Measurements from ENCODE around the gene DEDD.

Gene DEDD

DNA sequence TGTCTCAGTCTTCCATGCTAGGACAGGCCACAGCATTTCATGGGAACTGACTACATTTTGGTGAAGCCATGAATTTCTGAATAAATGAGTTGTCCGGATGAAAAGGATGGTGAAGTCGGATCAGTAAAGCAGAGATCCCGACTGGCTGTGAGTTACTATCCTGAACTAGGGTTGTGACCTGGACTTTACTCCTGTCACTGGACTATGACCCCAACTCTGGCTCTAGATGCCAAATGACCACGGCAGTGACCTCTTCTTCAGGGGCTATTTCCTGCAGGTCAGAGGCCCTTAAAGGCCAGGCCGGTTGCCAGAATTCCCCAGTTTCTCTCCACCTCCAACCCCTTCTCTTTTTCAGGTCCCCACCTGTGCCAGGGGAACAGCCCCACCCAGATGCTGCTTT, 41.4 kb downstream of the DEDD start:
- peaks cover 8% of the 10 kb centered on the region for H3K4me1 ChIP-seq (ENCODE audit: control insufficient read depth, insufficient read depth, low read length)
- no peak overlapping the region for H3K27ac ChIP-seq (ENCODE audit: low read depth, low read length)
- H3K4me3 ChIP-seq (ENCODE audit: low read depth, low read length) = no peak overlapping the region

DNA sequence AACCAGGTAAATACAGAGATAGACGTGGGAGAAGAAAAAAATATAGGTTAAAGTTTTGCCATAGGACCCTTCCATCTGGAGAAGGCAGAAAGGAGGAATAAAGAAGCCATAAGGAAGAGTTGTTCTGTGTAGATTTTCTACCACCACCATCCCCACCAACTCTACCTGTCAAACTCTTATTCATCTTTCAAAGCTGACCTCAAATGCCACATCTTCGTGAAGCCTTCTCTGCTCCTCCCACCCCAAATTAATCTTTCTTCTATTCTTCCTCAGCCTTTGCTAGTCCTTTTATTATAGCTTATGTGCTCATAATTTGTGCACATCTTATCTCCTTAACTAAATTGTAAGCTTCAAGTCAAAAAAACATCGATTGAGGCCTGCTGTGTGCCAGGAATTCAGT, 41.9 kb downstream of the DEDD start:
- H3K4me1 ChIP-seq (ENCODE audit: control insufficient read depth, insufficient read depth, low read length) = peaks cover 11% of the 10 kb centered on the region
- no peaks in the 10 kb centered on the region for H3K9me3 ChIP-seq (ENCODE audit: control insufficient read depth, insufficient read depth, low read depth, low read length)
- no peak overlapping the region for H3K9ac ChIP-seq (ENCODE audit: low read length)
- no peak overlapping the region for H3K27ac ChIP-seq (ENCODE audit: low read depth, low read length)
- H3K36me3 ChIP-seq (ENCODE audit: control insufficient read depth, insufficient read depth, low read length) = no peaks in the 10 kb centered on the region
- H3K27me3 ChIP-seq (ENCODE audit: control insufficient read depth, insufficient read depth, low read length) = no peaks in the 10 kb centered on the region
- no peak overlapping the region for H3K4me3 ChIP-seq (ENCODE audit: low read depth, low read length)

More for the DNA sequence above, 41.4 kb downstream of the DEDD start:
- no peaks in the 10 kb centered on the region for H3K27me3 ChIP-seq (ENCODE audit: control insufficient read depth, insufficient read depth, low read length)
- no peaks in the 10 kb centered on the region for H3K36me3 ChIP-seq (ENCODE audit: control insufficient read depth, insufficient read depth, low read length)
- no peak overlapping the region for H3K9ac ChIP-seq (ENCODE audit: low read length)
- H3K9me3 ChIP-seq (ENCODE audit: control insufficient read depth, insufficient read depth, low read depth, low read length) = no peaks in the 10 kb centered on the region

DNA sequence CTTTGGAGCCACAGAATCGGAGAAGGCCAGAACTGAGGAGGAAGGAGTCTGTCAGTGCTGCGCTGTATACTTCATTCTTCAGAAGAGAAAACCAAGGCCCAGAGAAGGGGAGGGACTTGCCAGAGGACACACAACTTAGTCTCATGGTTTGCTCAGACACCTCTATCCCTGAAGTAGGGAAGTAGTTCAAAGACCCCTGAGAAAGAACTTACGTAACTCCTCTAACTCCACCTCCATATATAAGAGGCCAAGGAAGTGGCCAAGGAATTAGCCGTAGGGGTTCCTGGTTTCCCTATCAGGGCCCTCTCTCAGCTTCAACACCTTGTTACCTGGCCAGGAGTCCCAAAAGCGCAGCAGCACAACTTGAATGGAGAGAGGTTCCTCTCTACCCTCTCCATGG, 42.5 kb downstream of the DEDD start:
- Histone ChIP-seq H3K27ac (ENCODE audit: low read depth, low read length) (no peak overlapping the region), H3K27me3 (ENCODE audit: control insufficient read depth, insufficient read depth, low read length) (no peaks in the 10 kb centered on the region), H3K36me3 (ENCODE audit: control insufficient read depth, insufficient read depth, low read length) (no peaks in the 10 kb centered on the region), H3K4me3 (ENCODE audit: low read depth, low read length) (no peak overlapping the region), H3K9ac (ENCODE audit: low read length) (no peak overlapping the region), H3K9me3 (ENCODE audit: control insufficient read depth, insufficient read depth, low read depth, low read length) (no peaks in the 10 kb centered on the region), H3K4me1 (ENCODE audit: control insufficient read depth, insufficient read depth, low read length) (peaks cover 17% of the 10 kb centered on the region)

DNA sequence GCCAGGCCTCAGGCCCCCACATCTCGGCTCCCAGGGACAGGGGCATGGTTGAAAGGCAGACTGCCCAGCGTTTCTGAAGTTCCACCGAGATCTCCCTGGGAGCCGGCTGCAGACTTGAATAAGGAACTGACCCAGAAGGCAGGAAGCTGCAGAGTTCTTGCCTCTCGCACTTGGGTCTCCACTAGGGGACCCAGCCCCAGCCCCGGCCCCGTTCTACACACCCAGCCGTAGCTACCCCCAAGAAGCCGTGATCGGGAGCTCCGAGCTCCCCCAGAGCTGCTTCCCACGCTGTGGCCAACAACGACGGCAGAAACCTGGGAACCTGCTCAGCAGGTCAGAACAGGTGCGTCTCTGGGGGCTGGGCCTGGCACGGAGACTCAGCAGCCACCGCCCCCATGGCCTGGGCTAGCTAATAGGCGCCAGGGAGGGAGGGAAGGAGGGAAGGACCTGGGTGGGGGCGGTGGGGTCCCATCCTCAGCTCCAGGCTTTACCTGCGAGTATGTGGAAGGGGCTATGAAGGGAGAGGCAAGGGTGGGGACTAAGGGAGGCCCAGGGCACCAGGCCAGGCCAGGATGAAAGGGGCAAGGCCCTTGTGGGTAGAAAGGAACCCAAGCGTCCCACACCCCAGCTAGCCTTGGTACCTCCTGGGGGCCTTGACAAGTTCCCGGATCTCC, 43.1 kb downstream of the DEDD start, which contains the start of gene NECTIN4:
TSS of gene NECTIN4 (minus strand) at position 308 of the 674 bp plus-strand sequence. CDS start at position 46, 262 bp downstream.
- H3K27ac ChIP-seq (ENCODE audit: low read depth, low read length) = no peak within 1 kb of the TSS
- H3K36me3 ChIP-seq (ENCODE audit: control insufficient read depth, insufficient read depth, low read length) = no peaks in the 10 kb centered on the region
- no peaks in the 10 kb centered on the region for H3K9me3 ChIP-seq (ENCODE audit: control insufficient read depth, insufficient read depth, low read depth, low read length)
- no peak within 1 kb of the TSS for H3K9ac ChIP-seq (ENCODE audit: low read length)
- H3K4me1 ChIP-seq (ENCODE audit: control insufficient read depth, insufficient read depth, low read length) = peaks cover 20% of the 10 kb centered on the region
- H3K27me3 ChIP-seq (ENCODE audit: control insufficient read depth, insufficient read depth, low read length) = no peaks in the 10 kb centered on the region
- no peak within 1 kb of the TSS for H3K4me3 ChIP-seq (ENCODE audit: low read depth, low read length)

DNA sequence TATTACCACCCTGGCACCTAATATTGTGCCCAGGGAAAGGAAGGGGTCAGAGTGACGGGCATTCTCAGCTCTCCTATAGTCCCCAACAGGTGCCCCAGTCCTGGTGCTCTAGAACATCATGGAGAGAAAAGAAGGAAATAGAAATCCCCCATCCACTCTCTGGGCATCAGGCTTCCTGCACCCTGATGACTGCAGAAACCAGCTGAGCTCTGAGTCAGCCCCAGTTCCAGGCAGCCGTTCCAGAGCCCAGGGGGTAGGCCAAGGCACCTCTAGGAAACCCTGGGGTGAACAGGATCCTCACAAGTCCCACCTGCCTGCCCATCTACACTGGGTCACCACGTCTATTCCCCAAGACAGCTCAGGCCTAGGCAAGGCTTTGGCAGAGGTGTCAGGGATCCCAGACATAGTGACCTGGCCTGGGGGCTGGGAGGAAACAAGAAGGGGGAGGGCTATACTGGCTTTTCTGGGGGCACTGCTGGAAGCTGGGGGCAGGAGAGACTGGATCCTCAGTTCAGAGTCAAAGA, 43.8 kb downstream of the DEDD start:
- no peak overlapping the region for H3K4me3 ChIP-seq (ENCODE audit: low read depth, low read length)

DNA sequence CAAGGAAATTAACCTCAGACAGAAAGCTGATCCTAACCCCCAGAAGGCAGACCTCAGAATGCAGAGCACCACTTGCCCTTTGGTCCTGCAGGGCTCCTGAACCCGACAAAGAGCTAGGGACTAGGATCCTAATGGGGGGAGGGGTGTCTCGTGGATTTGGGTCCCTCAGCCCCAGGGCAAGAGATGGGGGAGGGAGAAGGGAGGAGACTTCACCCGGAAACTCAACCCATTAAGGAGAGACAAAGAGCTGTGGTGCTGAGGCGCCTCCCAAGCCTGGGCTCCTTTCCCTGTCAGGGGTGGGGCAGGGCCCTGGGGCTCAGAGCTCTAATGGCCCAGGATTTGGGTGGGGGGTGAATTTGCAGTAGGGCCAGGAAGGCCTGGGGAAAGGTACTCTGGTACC, 46.0 kb downstream of the DEDD start:
- H3K9me3 ChIP-seq (ENCODE audit: control insufficient read depth, insufficient read depth, low read depth, low read length) = no peaks in the 10 kb centered on the region
- H3K27ac ChIP-seq (ENCODE audit: low read depth, low read length) = no peak overlapping the region
- no peaks in the 10 kb centered on the region for H3K27me3 ChIP-seq (ENCODE audit: control insufficient read depth, insufficient read depth, low read length)
- no peak overlapping the region for H3K4me3 ChIP-seq (ENCODE audit: low read depth, low read length)
- no peak overlapping the region for H3K9ac ChIP-seq (ENCODE audit: low read length)
- H3K4me1 ChIP-seq (ENCODE audit: control insufficient read depth, insufficient read depth, low read length) = peaks cover 37% of the 10 kb centered on the region
- H3K36me3 ChIP-seq (ENCODE audit: control insufficient read depth, insufficient read depth, low read length) = no peaks in the 10 kb centered on the region

More for the DNA sequence above, 43.8 kb downstream of the DEDD start:
- Histone ChIP-seq H3K9ac (ENCODE audit: low read length) (no peak overlapping the region), H3K36me3 (ENCODE audit: control insufficient read depth, insufficient read depth, low read length) (no peaks in the 10 kb centered on the region), H3K27me3 (ENCODE audit: control insufficient read depth, insufficient read depth, low read length) (no peaks in the 10 kb centered on the region), H3K27ac (ENCODE audit: low read depth, low read length) (no peak overlapping the region), H3K9me3 (ENCODE audit: control insufficient read depth, insufficient read depth, low read depth, low read length) (no peaks in the 10 kb centered on the region), H3K4me1 (ENCODE audit: control insufficient read depth, insufficient read depth, low read length) (peaks cover 27% of the 10 kb centered on the region)

DNA sequence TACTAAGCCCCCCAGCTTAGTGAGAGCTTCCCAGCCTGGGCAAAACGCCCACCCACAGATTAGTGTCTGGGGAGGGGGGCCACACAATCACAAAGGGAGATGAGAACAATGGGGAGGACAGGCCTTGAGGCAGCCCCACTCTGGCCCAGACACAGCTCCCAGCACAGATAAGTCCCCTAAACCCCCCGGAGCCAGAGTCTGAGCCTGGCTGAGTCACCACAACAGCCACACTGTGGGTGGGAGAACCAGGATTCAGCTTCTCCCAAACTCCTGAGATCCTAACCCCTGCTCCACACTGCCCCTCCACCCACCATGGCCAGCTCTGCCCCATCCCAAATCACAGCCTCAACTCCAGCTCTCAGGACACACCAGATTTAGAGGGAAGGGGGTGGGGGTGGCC, 47.3 kb downstream of the DEDD start:
- Histone ChIP-seq H3K36me3 (ENCODE audit: control insufficient read depth, insufficient read depth, low read length) (no peaks in the 10 kb centered on the region), H3K9ac (ENCODE audit: low read length) (no peak overlapping the region), H3K4me3 (ENCODE audit: low read depth, low read length) (no peak overlapping the region), H3K9me3 (ENCODE audit: control insufficient read depth, insufficient read depth, low read depth, low read length) (no peaks in the 10 kb centered on the region), H3K27ac (ENCODE audit: low read depth, low read length) (no peak overlapping the region), H3K4me1 (ENCODE audit: control insufficient read depth, insufficient read depth, low read length) (peaks cover 41% of the 10 kb centered on the region), H3K27me3 (ENCODE audit: control insufficient read depth, insufficient read depth, low read length) (no peaks in the 10 kb centered on the region)

DNA sequence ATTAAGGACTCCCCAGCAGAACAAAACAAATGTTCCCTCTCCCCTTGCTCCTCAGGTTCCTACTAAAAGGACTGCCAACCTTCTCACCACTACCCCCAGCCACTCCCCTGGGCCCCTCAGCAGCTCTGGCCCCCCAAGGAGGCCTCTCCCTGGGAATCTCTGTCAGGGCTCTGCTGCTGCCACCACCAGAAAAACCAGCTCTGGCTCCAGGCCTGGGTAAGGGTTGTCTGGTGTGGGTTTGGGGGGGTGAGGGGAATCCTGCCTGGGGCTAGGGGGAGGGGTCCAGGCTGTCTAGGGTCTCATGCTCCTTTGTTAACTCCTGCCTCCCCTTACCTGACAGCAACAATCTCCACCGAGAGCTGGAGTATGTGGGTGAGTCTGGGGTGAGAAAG, 47.9 kb downstream of the DEDD start:
- no peaks in the 10 kb centered on the region for H3K27me3 ChIP-seq (ENCODE audit: control insufficient read depth, insufficient read depth, low read length)
- H3K4me1 ChIP-seq (ENCODE audit: control insufficient read depth, insufficient read depth, low read length) = peaks cover 42% of the 10 kb centered on the region
- no peaks in the 10 kb centered on the region for H3K36me3 ChIP-seq (ENCODE audit: control insufficient read depth, insufficient read depth, low read length)
- H3K4me3 ChIP-seq (ENCODE audit: low read depth, low read length) = no peak overlapping the region
- no peaks in the 10 kb centered on the region for H3K9me3 ChIP-seq (ENCODE audit: control insufficient read depth, insufficient read depth, low read depth, low read length)
- H3K9ac ChIP-seq (ENCODE audit: low read length) = no peak overlapping the region
- no peak overlapping the region for H3K27ac ChIP-seq (ENCODE audit: low read depth, low read length)

DNA sequence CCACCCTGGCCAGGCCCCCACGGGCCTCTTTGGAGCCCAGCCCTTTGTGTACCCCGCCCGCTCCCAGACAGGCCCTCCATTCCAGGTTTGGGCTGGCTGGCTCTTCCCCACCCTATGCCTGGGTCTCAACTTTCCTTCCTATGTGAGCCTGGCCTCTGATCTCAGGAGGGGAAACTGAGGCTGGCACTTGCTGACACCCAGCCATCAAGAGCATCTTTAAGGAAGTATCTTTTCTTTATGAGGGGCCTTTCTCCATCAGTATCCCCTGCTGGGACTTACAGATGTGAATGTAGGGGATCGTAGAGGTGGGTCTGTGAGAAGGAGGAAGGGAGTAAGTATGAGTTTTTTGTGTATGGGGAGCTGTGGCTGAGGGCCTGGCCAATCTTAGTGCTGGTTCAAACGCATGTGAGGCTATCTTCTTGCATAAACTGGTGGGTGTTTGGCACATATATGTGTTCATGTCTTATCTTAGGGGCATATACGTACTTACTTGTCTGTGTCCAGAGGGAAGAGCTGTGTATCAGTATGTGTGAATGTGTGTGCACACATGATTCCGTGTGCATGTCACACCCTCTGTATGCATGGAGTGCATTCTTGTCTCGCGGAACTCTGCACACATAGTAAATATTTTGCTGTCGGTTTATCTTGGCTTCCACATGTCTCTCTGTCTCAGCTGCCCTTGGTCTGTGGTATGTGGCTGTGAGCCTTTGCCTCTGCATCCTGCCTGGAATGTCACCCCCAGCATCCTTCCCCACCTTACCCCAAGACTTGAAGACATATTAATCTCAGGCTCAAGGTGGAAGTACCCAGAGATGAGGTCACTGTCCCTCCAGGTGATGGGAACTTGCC, 48.5 kb downstream of the DEDD start:
- Histone ChIP-seq H3K4me3 (ENCODE audit: low read depth, low read length) (no peak overlapping the region), H3K9me3 (ENCODE audit: control insufficient read depth, insufficient read depth, low read depth, low read length) (no peaks in the 10 kb centered on the region), H3K9ac (ENCODE audit: low read length) (no peak overlapping the region), H3K27ac (ENCODE audit: low read depth, low read length) (no peak overlapping the region), H3K4me1 (ENCODE audit: control insufficient read depth, insufficient read depth, low read length) (peaks cover 44% of the 10 kb centered on the region), H3K27me3 (ENCODE audit: control insufficient read depth, insufficient read depth, low read length) (no peaks in the 10 kb centered on the region), H3K36me3 (ENCODE audit: control insufficient read depth, insufficient read depth, low read length) (no peaks in the 10 kb centered on the region)

DNA sequence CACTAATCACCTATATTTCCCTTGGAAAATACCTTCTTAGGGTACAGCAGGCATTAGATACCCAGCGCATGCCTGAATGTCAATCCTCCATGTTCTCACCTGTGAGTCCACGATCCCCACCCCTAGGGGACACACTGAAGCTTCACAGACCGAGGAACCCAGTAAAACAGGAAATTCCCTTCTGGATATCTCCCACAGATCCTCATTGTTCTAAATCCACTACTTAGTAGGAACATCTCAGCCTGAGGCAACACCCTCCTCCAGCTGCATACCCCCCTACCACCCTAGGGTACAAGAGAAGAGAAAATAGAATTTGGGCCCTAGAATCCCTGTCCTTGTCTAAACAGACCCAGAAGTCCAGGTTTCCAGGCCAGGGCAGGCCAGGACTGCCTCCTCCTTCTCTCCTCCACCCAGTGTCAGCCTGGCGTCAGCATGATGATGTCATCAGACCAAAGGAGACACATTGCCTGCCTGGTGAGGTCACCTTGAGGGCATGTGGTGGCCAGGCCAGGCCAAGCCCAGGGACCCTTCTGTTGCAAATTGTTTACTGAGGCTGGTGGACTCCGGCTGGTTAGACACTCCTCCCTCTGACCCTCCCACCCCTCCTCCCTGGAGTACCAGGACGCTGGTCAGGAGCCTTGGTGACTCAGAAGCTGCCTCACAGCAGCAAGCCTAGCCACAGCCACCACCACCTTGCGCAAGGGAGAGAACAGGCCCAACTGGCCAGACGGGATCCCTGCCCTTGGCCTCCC, 49.3 kb downstream of the DEDD start:
- Histone ChIP-seq H3K36me3 (ENCODE audit: control insufficient read depth, insufficient read depth, low read length) (no peaks in the 10 kb centered on the region), H3K27me3 (ENCODE audit: control insufficient read depth, insufficient read depth, low read length) (no peaks in the 10 kb centered on the region), H3K27ac (ENCODE audit: low read depth, low read length) (no peak overlapping the region), H3K4me1 (ENCODE audit: control insufficient read depth, insufficient read depth, low read length) (peaks cover 44% of the 10 kb centered on the region), H3K9me3 (ENCODE audit: control insufficient read depth, insufficient read depth, low read depth, low read length) (no peaks in the 10 kb centered on the region), H3K9ac (ENCODE audit: low read length) (no peak overlapping the region), H3K4me3 (ENCODE audit: low read depth, low read length) (no peak overlapping the region)
